ENCODE results near the gene KIF20B. TPM values are rescaled to one million over a fixed set of nuclear protein-coding genes. Genes with fewer than 3 reads are reported as not detected.
A peak's percentile ranks its signal among the peaks of the same experiment; 100 is the strongest.

The KIF20B gene
- total RNA-seq, 1 experiment from 2014 or later, result 34.5 TPM

GRCh38 chr10:89693176-89693575 lies 8.2 kb upstream of the KIF20B start:
- H3K9me2 ChIP-seq (ENCODE audit: insufficient read depth), result no peaks in the 10 kb centered on the region
- H3K4me3 ChIP-seq, result no peak overlapping the region
- H3K4me2 ChIP-seq, result no peak overlapping the region
- H4K20me1 ChIP-seq (ENCODE audit: insufficient read depth), result no peaks in the 10 kb centered on the region
- H3K27me3 ChIP-seq (ENCODE audit: insufficient read depth, low read depth), result no peaks in the 10 kb centered on the region
- no peaks in the 10 kb centered on the region for H3K9me3 ChIP-seq (ENCODE audit: insufficient read depth, low read depth)
- intact Hi-C loops (cut with micrococcal nuclease; ENCODE audit: unreplicated experiment), result no loop called here
- H3F3A ChIP-seq (ENCODE audit: insufficient read depth, low read depth), result no peaks in the 10 kb centered on the region; the same call in none of the 2 replicates
- ChIA-PET POLR2A (ENCODE audit: unreplicated experiment) (interaction anchor here (0.6 to 0.7 kb wide), 2 partner anchors 40 to 1809 kb away, joined by 3 read pairs; no protein-coding TSS in a partner anchor), CTCF (no interaction called here)
- H3K27ac ChIP-seq, result no peak overlapping the region
- no peaks in the 10 kb centered on the region for H3K36me3 ChIP-seq (ENCODE audit: low read depth)
- BruUV-seq (replicated peaks), result no TSS peak
- H2AFZ ChIP-seq, result no peak overlapping the region
- H3K79me2 ChIP-seq (ENCODE audit: low read depth), result no peaks in the 10 kb centered on the region
- TF ChIP-seq EZH2 (IDR thresholded peaks at IDR 0.05; ENCODE audit: low read depth) (no peak), CTCF (conservative IDR thresholded peaks at IDR 0.05) (no peak)
- peaks cover 17% of the 10 kb centered on the region for H3K4me1 ChIP-seq (replicated peaks; ENCODE audit: insufficient read depth)
- no peak for DNase-seq

GRCh38 chr10:89695307-89695706 lies 6.1 kb upstream of the KIF20B start:
- CTCF ChIA-PET, result no interaction called here
- intact Hi-C loops (cut with micrococcal nuclease; ENCODE audit: unreplicated experiment), result loop anchor here (5.0 kb wide), 1 partner anchor 268 kb away; no protein-coding TSS in a partner anchor
- H3K4me2 ChIP-seq, result peak overlapping the region; percentile 65
- H4K20me1 ChIP-seq (ENCODE audit: insufficient read depth), result no peaks in the 10 kb centered on the region
- H3K36me3 ChIP-seq (ENCODE audit: low read depth), result no peaks in the 10 kb centered on the region
- POLR2A ChIA-PET (ENCODE audit: unreplicated experiment), result interaction anchor here (1.1 kb wide), 1 partner anchor 521 kb away, joined by 8 read pairs; no protein-coding TSS in a partner anchor
- no TSS peak for BruUV-seq (replicated peaks)
- no peaks in the 10 kb centered on the region for H3K9me3 ChIP-seq (ENCODE audit: insufficient read depth, low read depth)
- peak; percentile 59 to 73 for DNase-seq
- H2AFZ ChIP-seq, result no peak overlapping the region
- TF ChIP-seq EZH2 (IDR thresholded peaks at IDR 0.05; ENCODE audit: low read depth) (no peak), CTCF (conservative IDR thresholded peaks at IDR 0.05) (no peak)
- no peaks in the 10 kb centered on the region for H3K27me3 ChIP-seq (ENCODE audit: insufficient read depth, low read depth)
- no peak overlapping the region for H3K27ac ChIP-seq
- peaks cover 20% of the 10 kb centered on the region for H3K4me1 ChIP-seq (replicated peaks; ENCODE audit: insufficient read depth)
- H3K79me2 ChIP-seq (ENCODE audit: low read depth), result no peaks in the 10 kb centered on the region
- H3K9me2 ChIP-seq (ENCODE audit: insufficient read depth), result no peaks in the 10 kb centered on the region
- H3F3A ChIP-seq (ENCODE audit: insufficient read depth, low read depth), result no peaks in the 10 kb centered on the region; the same call in none of the 2 replicates
- no peak overlapping the region; the same call in 1 of the 2 replicates for H3K4me3 ChIP-seq

DNA sequence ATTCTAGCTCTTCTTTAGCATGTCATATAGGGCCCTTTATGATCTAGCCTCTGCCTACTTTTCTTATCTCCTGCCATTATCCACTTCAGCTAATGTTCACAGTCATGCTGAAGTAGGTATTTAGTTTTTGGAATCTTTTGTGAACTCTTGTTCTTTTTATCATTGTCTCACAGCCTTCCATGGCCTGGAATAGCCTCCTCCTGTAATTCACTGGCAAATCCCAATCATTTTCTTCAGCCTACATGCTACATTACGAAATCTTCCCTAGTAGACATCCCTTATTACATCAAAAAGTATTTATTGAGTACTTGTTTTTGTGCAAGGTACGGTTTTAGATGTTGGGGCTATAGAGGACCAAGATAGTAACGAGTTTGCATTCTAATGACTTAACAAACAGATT lies 3.4 kb upstream of the KIF20B start:
- intact Hi-C loops (cut with micrococcal nuclease; ENCODE audit: unreplicated experiment), result loop anchor here (5.0 kb wide), 1 partner anchor 271 kb away; no protein-coding TSS in a partner anchor
- DNase-seq, result no peak
- Histone ChIP-seq H3F3A (ENCODE audit: insufficient read depth, low read depth) (no peaks in the 10 kb centered on the region; the same call in none of the 2 replicates), H3K79me2 (ENCODE audit: low read depth) (peaks cover 14% of the 10 kb centered on the region), H3K4me1 (replicated peaks; ENCODE audit: insufficient read depth) (peaks cover 32% of the 10 kb centered on the region), H3K4me2 (no peak overlapping the region), H3K27me3 (ENCODE audit: insufficient read depth, low read depth) (no peaks in the 10 kb centered on the region), H3K27ac (no peak overlapping the region), H2AFZ (no peak overlapping the region), H3K36me3 (ENCODE audit: low read depth) (no peaks in the 10 kb centered on the region), H3K9me2 (ENCODE audit: insufficient read depth) (no peaks in the 10 kb centered on the region), H3K4me3 (no peak overlapping the region), H4K20me1 (ENCODE audit: insufficient read depth) (no peaks in the 10 kb centered on the region), H3K9me3 (ENCODE audit: insufficient read depth, low read depth) (no peaks in the 10 kb centered on the region)
- ChIA-PET POLR2A (ENCODE audit: unreplicated experiment) (no interaction called here), CTCF (no interaction called here)
- TF ChIP-seq CTCF (conservative IDR thresholded peaks at IDR 0.05), result no peak
- no peak for TF ChIP-seq EZH2 (IDR thresholded peaks at IDR 0.05; ENCODE audit: low read depth)
- BruUV-seq (replicated peaks), result no TSS peak
